ENCODE results near the gene KCNIP1.

The KCNIP1 gene

DNA sequence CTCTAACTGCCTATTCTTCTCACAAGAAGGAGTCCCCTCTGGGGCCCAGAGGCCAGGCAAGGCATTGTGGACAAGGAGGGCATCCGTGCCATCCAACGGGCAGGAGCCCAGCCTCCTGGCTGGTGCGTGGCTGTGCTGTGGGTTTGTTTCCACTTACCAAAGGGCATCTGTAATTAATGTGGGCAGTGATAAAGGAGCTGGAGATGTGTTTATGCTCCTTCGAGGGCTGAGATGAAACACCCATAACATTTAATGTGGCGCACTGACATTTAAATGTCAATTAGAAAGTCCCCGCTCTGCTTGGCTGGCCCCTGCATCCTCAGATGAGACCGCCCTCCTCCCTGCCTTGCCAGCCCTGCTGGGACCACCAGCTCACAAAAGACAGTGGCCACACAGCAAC, 57.1 kb downstream of the KCNIP1 start:
- CTCF ChIA-PET, result interaction anchor here (1.1 kb wide), 1 partner anchor 78 kb away, joined by 3 read pairs; no protein-coding TSS in a partner anchor
- POLR2A ChIA-PET, result no interaction called here
- no peak for DNase-seq (ENCODE audit: extremely low spot score)
- no peak for TF ChIP-seq CTCF (IDR thresholded peaks at IDR 0.05; ENCODE audit: control extremely low read depth, extremely low read depth, low read depth, missing control alignments)

DNA sequence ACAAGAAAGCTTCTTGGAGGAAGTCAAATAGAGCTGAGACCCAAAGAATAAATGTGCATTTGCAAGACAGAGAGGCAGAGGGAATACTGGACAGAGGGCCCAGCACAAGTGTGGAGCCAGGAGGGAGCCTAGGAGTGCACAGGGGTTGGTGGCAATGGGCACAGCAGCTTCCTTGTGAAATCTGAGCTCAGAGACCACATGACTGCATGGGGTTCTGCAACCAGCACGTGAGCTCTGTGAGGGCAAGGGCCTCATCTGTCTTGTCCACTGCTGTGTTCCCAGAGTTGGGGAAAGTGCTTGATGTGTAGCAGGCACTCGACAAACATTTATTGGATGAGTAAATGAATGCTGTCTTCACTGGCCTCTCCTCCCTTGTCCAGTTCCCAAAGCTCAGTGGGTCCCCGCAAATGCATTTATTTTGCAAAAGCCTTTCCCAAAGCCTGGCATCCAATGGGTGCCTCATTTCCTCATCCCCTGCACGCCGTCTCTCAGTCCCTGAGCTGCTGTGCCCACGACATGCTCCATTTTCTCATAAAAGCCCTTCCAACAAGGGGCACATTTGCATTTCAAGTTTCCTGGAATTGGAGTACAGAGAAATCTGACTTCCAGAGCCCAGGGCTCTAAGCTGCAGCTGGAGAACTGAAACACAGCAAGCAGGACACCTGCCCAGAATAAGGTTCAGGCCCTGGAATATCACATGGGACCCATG, 58.5 kb downstream of the KCNIP1 start:
- no peak for TF ChIP-seq CTCF (IDR thresholded peaks at IDR 0.05; ENCODE audit: control extremely low read depth, extremely low read depth, low read depth, missing control alignments)
- CTCF ChIA-PET, result interaction anchor here (1.1 kb wide), 1 partner anchor 12 kb away, joined by 4 read pairs; no protein-coding TSS in a partner anchor
- POLR2A ChIA-PET, result no interaction called here
- DNase-seq (ENCODE audit: extremely low spot score), result no peak

- TF ChIP-seq CTCF (IDR thresholded peaks at IDR 0.05; ENCODE audit: control extremely low read depth, extremely low read depth, low read depth, missing control alignments), result no peak
- DNase-seq (ENCODE audit: extremely low spot score), result no peak
- ChIA-PET POLR2A (no interaction called here), CTCF (interaction anchor here (1.1 kb wide), 1 partner anchor 11 kb away, joined by 4 read pairs; no protein-coding TSS in a partner anchor)
Measured at GRCh38 chr5:170562875-170563228, 59.0 kb downstream of the KCNIP1 start.

DNA sequence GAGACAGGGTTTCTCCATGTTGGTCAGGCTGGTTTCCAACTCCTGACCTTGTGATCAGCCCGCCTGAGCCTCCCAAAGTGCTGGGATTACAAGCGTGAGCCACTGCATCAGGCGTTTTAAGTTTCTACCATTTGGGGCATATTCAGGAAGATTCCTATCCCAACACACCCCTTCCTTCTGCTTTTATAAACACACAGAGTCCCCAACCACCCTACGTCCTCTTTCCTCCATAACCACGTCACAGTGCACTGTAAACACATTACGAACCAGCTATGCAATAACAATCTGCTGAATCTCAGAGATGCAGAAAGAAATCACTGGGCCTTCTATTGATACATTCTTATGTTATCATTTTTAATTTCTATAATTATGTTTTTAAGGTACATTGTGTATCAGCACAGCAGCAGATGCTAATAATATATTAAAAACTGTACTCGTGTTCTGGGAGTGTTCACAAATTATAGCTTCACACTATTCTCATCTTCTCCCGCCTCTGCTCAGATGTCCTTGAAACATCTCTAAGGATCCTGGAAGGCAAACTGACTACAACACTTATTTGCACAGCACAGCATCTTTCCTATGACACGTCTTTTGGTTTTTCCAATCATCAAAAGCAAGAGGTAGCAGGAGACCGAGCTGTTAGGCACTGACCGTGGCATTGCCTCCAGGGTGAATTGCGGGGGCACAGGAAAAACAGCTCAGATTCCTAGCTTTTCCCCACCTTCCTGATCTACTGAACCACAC, 60.2 kb downstream of the KCNIP1 start:
- TF ChIP-seq CTCF (IDR thresholded peaks at IDR 0.05; ENCODE audit: control extremely low read depth, extremely low read depth, low read depth, missing control alignments), result no peak
- DNase-seq (ENCODE audit: extremely low spot score), result no peak
- CTCF ChIA-PET, result no interaction called here
- POLR2A ChIA-PET, result no interaction called here

DNA sequence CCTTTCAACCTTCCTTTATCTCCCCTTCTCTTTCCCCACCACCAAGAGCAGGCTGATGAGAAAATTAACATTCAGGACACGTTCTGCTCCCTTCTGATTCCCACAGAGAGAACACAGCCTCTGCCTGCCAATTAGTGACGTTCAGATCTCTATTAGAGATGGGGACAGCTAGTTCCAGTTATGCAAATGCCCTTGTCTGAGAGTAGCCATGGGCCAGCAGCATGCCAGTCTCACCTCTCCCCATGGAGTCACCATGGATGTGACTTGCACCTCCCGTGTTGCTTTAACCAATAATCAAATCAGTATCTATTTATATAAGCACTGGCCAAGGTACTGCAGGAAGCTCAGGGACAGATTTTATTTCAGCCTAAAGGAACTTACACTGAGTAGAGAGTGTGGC, 61.3 kb downstream of the KCNIP1 start:
- no peak for DNase-seq (ENCODE audit: extremely low spot score)
- no peak for TF ChIP-seq CTCF (IDR thresholded peaks at IDR 0.05; ENCODE audit: control extremely low read depth, extremely low read depth, low read depth, missing control alignments)
- ChIA-PET POLR2A (no interaction called here), CTCF (no interaction called here)

GRCh38 chr5:170569101-170569500, 65.3 kb downstream of the KCNIP1 start:
- no peak for DNase-seq (ENCODE audit: extremely low spot score)
- POLR2A ChIA-PET, result no interaction called here
- CTCF ChIA-PET, result no interaction called here
- no peak for TF ChIP-seq CTCF (IDR thresholded peaks at IDR 0.05; ENCODE audit: control extremely low read depth, extremely low read depth, low read depth, missing control alignments)

Measured in GM10248 (cell line).